ENCODE measurements around the gene TNIK.

DNA sequence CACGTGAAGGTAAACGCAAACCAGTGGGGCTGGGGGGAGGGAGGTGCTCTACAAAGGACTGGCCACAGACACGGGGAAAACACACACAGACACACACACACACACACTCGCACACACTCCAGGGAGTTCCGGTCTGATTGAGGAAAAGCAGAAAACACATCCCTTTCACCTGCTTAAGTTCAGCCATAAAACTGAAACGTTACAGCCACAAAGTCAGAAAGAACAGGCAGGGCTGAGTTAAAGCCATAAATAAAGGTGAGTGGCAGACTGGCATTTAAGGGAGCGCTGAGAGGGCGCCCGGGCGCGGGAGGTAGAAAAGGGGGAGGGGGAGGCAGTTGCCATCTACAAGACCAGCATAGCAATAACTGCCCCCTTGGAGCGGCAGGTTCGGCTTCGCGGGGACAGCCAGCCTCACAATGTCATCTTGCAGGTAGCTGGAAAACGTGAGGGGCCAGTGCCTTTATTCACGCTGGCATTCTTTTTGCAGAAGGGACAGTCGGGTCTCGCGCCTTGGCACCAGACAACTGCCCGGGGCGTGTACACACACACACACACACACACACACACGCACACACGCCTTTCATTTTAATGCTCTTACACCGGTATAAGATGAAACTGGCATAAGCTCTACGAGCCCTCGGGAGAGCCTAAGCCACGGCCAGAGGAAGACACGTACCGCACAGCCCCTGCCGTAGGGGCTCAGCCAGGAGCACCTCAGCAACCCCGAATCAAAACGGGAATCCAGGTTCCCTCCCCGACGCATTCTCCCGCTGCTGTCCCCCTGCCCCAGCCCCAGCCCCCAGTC, 866 bp downstream of the TNIK start:
- TF ChIP-seq REST (IDR thresholded peaks at IDR 0.05; ENCODE audit: insufficient read depth in 1 of 2, low read depth in 2 of 2, low read length in 2 of 2) (no peak), POLR2AphosphoS5 (IDR thresholded peaks at IDR 0.05; ENCODE audit: low read depth, low read length) (no peak), SIN3A (IDR thresholded peaks at IDR 0.05; ENCODE audit: borderline replicate concordance, insufficient read depth, low read length) (no peak)

All from PFSK-1 (cell line).